HCEC 1CT (cell line): ENCODE results near the gene ADCY6.

Experiments
- DNase-seq: peaks from one replicate; pipeline ENCODE4 v3.0.0-alpha.2; 2017

ADCY6 gene

DNA sequence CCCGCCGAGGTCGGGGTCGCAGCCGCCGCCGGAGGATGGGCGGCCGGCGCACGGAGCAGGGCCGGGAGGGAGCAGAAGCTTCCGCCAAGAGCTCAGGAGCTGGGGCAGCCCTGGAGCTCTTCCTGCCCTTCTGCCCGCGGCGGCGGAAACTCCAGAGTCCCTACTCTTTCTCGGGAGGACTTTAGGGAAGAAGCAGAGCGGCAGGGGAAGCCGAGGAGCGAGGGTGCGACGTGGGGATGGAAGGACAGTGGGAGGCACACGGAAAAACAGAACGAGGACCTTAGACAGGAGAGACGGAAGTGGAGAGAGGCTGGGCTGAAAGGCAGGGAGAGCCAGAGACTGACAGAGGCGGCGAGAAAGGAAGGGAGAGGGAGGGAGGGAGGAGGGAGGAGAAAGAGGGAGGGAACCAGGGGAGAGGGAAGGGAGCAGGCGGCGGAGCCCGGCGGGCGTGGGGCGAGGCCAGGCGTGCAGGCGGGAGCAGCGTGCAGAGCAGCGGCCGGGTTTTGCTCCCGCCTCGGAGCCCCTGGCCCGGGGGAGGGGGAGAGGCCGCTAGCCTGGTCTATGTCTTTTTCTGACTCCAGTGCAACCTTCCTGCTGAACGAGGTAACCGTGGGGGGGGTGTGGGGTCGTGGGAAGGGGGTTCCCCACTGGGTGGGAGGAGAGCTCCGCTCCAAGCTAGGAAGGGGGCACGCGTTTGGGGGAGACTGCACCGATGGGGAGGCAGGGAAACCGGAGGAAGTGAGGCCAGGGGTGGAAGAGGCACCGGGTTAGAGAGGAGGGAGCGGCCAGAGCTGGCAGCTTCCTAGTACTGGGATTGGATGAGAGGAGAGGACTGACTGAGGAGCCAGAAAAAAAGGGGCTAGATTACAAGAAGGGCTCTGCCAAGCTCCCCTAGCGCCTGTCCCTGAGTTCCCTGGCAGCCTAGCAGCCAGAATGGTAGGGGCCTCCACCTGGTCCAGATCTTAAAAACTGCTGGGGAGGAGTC, 26.5 kb upstream of the ADCY6 start:
- peak; percentile 84 for DNase-seq

DNA sequence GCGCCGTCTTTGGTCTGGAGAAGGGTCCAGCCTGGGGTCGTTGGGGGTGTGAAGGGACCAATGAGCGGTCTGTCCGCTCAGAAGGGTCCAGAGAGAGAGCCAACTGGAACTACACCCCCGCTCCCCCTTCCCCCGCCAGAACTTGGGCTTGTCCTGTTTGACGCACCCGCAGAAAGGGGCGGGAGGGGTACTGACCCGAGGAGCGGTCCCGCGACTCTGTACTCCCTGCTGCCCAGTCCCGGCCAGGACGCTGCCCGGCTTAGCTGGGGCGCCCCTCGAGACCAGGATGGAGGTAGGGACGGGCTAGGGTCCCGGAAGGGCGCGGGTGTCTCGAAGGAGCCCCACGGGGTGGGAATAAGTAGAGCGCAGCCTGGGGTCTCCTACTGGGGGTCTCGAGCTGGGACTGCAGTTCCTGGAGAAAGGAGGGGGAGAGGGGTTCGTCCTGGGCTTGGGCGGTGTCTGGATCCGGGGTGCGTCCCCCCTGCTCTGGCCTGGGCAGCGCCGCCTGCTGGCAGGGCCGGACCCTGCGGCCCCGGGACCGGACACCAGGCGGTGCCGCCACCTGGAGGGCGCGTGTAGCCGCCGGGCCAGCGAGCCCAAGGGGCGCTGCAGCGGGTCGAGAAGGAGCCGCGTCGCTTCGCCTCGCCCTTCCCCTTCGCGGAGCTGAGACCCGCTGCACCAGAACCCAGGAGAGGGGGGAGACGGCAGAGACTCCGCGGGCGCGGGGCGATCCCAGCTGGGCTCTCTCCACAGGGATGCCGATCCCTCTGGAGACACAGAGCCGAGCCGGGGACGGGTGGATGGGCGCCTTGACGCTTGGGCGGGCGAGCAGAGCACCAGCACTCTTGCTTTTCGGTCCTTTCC, 25.6 kb upstream of the ADCY6 start:
- DNase-seq, result peak; percentile 82

DNA sequence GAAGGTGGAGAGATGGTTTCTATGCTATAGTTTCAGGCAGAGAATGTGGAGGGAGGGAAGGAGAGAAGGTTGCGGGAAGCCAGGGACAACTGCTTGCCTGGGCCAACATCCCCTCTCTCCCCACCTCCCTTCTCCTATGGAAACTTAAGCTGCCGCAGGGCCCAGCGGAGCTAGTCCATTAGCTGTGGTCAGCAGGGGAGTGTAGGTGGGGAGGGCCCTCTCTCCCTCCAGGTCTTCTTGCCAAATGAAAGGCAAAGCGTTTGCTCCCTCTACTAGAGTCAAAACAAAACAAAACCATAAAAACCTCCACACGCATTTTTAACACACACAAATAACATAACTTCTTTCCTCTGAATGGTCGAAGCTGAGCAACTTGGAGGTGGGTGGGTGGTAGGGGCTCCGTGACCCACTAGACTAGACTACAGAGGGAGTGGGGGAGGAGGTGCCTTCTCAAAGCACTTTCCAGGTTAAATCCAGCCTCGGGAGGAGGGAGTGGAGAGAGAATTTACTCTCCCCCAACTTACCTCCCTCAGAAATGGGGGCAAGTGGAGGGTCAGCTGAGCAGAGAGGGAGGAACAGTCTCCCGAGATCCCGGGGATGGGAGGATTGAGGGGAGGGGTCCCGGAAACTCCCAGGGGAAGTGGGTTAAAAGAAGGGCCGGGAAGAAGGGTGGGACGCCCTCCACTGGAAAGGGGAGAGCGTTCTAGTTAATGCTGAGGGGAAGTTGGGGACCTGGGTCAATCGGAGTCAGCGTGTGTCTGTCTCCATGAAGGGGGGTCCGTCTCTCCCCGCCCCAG, 24.8 kb upstream of the ADCY6 start:
- DNase-seq, result peak; percentile 38

DNA sequence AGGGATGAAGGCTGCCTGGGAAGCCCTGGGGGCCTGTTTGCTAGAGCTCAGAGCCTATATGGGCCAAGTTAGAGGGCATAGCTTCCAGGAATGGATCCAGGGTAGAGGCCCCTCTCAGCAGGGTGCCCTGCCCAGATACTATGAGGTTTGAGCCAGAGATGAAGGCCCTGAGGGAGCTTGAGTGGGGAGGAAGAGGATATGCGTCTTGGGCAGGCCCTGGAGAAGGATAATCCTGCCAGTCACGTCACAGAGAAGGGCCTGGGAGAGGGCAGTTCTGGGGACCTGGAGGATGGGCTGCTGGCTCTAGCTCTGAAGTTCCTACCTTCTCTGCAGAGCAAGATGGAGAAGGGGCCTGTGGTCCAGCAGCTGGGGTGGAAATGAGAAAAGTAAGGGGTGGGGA, 23.5 kb upstream of the ADCY6 start:
- no peak for DNase-seq

DNA sequence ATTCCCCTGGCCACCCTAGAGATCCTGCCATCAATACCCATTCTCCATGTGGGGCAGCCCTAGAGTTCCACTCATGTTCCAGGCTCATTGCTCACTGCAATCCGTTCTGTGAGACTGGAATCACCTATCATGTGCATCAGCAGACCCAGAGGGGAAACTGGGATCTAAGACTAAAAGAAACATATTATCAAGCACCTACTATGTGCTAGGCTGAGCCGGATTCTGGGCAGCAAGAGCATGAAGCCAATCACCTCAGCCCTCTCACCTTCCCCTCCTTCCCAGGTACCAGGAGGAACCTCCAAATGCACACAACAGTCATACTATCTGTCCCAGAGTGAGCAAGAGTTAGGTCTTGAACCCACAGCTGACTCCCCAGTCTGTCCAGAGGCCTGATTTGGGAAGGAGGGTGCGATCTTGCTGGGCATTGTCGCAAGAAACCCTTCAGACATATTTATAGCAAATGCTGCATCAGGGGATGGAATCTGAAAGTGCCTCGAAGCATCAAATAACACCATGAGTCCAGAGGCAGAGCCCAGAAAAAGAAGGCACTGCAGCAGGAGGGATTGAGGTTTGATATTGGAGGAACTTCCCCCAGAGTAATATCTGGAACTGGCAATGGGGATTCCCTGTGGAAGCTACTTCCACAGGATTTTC, 22.7 kb upstream of the ADCY6 start:
- DNase-seq, result no peak

DNA sequence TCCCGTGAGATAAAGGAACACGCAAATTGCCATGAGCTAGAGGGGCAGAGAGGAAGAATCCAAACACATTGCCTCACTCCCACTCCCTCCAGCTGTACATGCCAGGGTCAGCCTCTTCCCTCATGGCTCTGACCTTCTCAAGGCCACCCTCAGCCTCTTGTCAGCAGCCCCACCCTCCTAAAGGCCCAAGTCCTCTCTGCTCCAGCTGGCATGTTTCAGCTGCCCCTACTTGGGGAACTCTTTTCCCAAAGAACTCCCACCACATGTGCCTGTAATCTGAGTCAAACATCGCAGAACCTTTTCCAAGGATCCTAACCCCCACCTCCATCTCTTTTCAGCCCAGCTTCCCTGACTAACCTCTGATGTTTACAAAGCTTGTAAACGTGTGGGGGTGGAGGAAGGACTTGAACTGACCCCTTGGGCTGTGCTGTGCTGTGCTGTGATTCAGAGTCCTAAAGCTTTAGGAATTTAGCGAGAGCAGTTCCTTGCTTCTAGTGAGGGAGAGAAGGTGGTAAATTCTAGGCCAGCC, 22.1 kb upstream of the ADCY6 start:
- peak; percentile 94 for DNase-seq

DNA sequence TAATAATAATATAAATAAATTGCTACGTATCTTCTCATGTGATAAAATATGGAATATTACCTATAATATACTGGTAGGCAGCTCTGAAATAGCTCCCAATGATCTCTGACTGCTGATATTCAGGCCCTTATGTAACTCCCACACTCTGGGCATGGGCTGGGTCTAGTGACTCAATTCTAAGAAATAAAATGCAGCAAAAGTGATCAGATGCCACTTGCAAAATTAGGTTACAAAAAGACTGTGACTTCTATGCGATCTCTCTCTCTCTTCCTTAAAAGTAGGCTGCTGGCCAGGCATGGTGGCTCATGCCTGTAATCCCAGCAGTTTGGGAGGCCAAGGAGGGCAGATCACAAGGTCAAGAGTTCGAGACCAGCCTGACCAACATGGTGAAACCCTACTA, 19.1 kb upstream of the ADCY6 start:
- DNase-seq, result no peak

DNA sequence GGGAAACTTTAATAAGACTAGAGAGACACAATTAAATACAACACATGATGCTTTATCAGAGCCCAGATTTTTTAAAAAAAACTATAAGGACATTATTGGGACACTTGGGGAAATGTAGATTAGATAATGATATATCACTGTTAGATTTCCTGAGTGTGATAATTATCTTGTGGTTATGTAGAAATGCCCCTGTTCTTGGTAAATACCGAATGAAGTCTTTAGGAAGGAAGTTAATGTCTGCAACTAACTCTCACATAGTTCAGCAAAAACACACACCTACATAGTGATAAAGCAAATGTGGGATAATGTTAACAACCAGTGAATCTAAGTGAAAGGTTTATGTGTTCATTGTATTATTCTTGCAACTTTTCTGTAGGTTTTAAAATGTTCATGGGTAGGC, 14.8 kb upstream of the ADCY6 start:
- DNase-seq, result no peak

DNA sequence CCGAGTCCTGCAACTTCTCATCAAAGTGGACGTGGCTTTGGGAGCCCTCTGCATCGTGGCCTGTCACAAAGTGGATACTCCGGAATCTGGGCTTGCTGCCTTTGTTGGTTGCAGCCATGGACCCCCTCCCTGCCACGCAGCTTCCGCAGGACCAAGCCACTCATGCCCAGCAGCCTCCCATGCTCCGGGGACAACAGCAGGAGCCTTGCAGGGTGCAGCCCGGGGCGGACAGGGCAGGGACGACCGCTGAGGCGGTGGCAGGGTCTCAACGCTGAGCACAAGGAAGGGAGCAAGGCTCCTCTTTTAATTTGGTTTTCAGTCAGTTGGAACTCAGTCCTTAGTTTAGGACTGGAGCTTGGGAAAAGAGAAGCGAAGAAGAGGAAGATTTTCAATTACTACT, 12.1 kb upstream of the ADCY6 start:
- no peak for DNase-seq

DNA sequence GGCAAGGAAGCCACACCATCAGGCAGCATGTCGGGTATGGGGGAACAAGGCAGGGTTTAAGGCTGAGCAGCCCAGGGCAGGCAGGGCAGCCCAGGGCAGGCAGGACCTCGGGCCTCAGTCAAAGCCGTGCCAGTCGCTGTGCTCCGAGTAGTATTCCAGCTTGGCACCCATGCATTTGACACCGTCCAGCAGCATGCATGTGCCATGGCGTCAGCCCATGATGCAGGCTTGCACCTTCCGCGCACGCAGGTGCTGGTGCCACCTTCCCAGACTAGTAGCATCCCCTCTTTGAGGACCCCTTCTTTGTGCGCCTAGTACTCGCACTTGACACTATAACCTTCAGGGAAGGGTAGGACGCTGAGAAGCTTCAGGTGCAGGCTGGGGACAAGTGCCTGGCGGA, 11.6 kb upstream of the ADCY6 start:
- no peak for DNase-seq

DNA sequence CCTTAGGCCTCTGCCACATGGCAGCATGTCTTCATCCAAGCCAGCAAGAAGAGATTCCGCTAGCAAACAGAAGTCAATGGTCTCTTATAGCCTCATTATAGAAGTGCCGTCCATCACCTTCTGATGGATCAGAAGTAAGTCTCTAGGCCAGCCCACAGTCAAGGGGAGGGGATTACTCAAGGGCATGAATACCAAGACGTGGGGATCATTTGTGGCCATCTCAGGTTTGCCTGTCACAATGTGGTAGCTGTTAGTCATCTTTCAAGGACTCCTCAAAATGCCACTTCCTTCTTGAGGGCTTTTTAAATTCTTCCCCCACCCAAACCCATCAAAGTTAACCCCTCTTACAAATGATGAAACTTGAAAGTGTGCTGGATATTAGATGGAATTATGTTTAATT, 8.1 kb upstream of the ADCY6 start:
- DNase-seq, result no peak

DNA sequence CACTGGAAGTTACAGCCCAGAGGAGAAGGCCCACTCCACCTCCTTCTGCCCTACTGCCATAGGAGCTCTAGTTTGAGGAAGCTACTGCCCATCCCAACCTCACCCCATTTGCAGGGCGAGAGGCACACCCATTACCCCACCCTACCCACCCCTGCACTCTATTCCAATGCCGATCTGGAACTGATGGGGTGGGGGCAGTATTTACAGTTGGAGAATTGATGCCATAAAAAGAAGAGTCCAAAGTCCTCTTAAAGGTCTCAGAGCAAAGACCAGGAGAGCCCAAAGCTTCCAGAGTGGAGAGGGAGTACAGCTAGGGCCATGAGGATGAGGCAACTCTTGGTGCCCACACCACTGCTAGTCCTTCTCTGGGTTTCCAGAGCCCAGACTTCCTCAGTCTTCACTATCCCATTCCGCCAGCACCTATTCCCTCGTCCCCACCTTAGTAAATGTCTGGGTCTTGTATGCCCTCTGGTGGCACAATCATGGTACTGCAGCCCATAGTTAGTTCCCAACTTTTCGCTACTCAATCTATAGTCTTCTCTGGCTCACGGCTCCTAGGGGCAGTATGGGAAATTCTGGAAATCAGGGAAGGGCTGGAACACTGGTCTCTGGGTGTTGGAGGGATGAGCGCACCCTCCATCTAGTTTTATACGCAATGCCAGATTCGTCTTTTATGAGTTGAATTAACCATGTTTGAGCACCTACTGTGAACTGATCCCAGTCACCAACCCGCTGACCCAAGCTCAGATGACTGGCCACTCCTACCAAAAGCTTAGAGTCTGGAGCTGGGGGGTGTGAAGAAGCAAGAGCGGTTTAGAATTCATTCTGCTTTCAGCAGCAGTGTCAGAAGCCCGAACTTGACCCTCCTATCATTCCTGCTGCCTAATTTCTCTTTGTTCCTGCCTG, 6.9 kb upstream of the ADCY6 start:
- DNase-seq, result peak; percentile 67

DNA sequence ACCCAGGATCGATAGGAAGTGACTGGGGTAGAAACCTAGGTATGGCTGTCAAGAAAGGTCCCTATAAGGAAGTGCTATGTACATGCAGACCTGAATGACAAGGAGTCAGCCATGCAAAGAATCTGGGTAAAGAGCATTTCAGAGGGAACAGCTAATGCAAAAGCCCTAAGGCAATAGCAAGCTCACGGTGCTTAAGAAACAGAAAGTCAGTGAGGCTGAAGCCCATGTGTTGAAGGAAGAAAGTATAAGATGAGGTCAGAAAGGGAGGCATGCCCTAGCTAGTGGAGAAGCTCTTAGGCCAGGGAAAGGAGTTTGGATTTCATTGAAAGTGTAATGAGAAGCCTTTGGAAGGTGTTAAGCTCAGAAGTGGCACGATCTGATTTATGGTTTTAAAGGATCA, 6.0 kb upstream of the ADCY6 start:
- DNase-seq, result no peak

DNA sequence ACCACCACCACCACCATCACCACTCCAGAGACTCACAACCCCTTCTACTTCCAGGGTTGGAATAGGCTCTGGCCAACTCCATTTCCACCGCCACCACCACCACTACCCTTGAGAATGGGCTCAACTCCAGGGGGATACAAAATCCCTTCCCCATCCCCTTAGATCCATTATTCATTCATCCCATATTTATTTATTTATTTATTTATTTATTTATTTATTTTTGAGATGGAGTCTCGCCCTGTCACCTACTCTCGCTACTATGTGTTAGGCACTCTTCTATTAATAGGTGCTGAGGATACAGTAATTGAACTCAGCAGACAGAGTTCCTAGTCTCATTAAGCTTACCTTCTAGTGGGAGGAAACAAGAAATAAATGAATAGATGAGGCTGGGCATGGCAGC, 4.8 kb upstream of the ADCY6 start:
- no peak for DNase-seq

DNA sequence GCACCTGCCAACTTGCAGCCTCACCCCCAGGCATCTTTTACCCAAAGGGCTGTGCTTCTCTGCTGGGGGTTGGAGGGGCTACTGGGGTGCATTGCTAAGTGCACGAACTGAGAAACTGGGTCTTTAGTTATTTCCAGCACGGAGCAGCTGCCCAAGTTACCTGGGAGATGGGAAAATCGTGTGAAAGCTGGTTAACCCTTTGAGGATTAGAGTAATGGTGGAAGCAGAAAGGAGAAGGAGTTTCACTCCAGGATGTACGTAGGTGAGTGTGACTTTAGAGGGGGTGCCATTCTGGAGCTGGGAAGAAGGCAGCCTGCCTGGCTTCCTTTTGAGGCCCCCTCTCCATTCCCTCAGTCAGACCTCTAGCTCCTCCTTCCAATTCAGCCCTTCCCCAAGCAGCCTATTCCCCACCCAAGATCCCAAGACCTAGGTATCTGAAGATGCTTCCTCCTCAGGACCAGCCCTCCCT, 1.0 kb upstream of the ADCY6 start:
- DNase-seq, result no peak

DNA sequence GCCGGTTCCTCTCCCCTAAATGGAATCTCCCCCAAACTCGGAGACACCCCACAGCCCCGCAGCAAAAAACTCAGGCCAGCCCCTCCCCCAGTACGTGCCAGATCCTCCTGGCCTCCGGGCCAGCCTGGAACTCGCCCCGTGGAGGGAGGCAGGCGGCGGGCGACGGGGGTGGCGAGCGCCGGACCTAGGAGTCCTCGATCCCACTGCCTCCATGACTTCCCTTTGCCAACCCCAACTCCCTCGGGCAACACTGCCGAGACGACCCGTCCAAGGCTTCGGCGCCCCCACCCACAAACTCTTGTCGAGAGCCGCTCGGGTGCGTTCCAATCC, 400 bp downstream of the ADCY6 start:
- no peak for DNase-seq

DNA sequence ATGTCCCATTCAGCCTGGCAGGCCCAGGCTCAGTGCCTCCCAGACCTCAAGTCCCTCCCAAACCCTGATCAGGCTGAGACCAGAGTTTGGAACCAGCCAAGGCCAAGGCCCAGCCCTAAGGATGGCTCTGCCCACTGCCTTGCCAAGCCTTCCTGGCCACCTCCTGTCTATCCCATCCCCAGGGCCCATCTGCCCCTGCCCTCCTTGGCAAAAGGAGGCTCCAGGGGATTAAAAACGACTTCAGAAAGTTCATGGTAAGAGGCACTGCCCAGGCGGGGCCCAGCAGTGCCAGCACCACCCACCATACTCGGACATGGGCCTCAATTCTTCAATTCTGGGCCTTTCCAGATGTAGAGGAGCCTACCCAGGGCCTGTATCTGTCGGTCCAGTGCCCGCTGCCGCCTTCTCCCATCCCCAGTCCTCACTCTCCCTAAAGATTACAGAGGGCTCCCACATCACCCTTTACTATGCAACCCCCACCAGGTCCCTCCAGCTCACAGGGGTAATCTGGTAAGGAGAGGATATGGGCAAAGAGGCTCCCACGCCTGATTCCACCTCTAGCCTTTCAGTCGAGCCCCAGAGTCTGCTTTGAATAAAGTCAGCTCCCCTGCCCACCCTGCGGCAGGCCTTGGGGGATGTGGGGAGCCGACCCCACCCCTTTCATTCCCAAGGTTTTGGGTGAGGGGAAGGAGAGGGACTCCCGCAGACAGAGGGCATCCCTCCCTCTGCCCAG, 932 bp downstream of the ADCY6 start:
- no peak for DNase-seq

DNA sequence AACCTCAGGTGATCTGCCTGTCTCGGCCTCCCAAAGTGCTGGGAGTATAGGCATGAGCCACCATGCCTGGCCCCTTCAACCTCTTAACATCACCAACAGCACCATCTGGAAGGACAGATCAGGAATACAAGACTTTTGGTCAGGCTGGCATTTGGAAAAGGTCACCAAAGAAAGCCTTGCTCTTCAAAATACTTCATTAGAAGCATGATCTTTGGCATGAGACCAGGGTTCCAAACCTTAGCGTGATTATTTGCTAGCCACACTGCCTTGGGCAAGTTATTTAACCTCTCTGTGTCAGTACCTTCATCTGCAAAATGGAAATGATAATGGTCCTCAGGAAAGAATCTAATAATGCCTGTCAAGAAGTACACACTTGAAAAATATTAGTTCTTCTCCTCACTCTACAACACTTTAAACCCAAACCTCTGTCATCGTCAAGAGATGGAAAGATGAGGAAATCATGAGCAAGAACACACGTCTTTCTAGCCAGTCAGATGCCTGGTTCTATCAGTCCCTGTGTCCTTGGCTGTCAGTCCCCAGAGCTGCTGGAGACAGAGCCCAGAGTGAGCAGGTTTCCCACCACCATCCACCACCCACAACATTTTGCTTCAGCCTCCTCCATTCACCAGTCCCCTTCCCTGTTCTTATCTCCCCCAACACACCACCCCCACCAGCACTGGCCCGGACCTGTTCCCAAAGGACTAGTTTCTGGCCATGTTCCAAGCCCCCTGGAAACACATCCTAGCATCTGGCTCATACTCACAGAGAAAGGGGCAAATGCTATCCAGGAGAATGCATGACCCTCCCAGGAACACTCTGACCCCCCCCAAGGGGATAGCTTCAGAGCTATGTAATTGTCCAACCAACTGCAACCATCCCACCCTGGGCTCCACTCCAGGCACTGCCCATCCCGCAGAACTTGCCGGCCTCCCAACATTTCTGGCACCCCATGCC, 2.0 kb downstream of the ADCY6 start:
- DNase-seq, result no peak

DNA sequence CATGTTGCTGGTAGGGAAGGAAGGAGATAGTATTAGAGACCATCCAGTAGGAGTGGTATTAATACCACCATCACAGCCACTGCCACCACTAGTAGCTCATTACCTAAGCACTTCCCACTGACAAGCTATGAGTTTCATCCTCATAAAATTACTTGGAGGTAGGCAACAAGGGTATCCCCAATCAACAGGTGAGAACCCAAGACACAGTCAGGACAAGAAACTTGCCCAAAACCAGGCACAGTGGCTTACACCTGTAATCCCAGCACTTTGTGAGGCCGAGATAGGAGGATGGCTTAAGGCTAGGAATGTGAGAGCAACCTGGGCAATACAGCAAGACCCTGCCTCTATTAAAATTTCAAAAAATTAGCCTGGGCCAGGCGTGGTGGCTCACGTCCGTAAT, 5.5 kb downstream of the ADCY6 start:
- no peak for DNase-seq
